HepG2 (cell line): ENCODE results near the gene CLASP1. TPM values are rescaled to one million over a fixed set of nuclear protein-coding genes. Genes with fewer than 3 reads are reported as not detected.
A peak's percentile ranks its signal among the peaks of the same experiment; 100 is the strongest.

Experiments used
- ARID2 ChIP-seq: sonication (generic); formaldehyde crosslinking; IDR thresholded peaks from 2 replicates; pipeline ENCODE4 v1.8.1; 2022; ENCODE audit warnings: mild to moderate bottlenecking, missing genetic modification reagents, borderline replicate concordance
- KLF6 ChIP-seq: IDR thresholded peaks from 2 replicates; pipeline ENCODE4 v1.8.0; 2016; ENCODE audit warnings: missing biosample characterization, missing genetic modification reagents
- NCOA2 ChIP-seq: sonication (generic); formaldehyde crosslinking; IDR thresholded peaks from 2 replicates; pipeline ENCODE4 v1.8.0; 2022; ENCODE audit warnings: inconsistent platforms
- PHF21A ChIP-seq: sonication (generic); formaldehyde crosslinking; IDR thresholded peaks from 2 replicates; pipeline ENCODE4 v1.5.0; 2020; ENCODE audit warnings: mild to moderate bottlenecking, missing genetic modification reagents
- RARG ChIP-seq: sonication (generic); formaldehyde crosslinking; IDR thresholded peaks from 2 replicates; pipeline ENCODE4 v1.4.0; 2020; ENCODE audit warnings: low read depth, mild to moderate bottlenecking, missing genetic modification reagents
- RBFOX2 ChIP-seq: fragments of 200-400 bp; formaldehyde crosslinking; IDR thresholded peaks from 2 replicates; pipeline ENCODE4 v1.6.1; 2017; ENCODE audit warnings: low read depth, mild to moderate bottlenecking, low read length
- ZFP91 ChIP-seq: sonication (generic); formaldehyde crosslinking; IDR thresholded peaks from 2 replicates; pipeline ENCODE4 v1.9.0; 2022; ENCODE audit warnings: missing genetic modification reagents, mild to moderate bottlenecking, borderline replicate concordance
- ZNF124 ChIP-seq: sonication (generic); formaldehyde crosslinking; IDR thresholded peaks from 2 replicates; pipeline ENCODE4 v1.4.0; 2020; ENCODE audit warnings: missing genetic modification reagents
- ZNF225 ChIP-seq: sonication (generic); formaldehyde crosslinking; IDR thresholded peaks from 2 replicates; pipeline ENCODE4 v1.4.0; 2020; ENCODE audit warnings: mild to moderate bottlenecking, missing genetic modification reagents
- ZNF260 ChIP-seq: sonication (generic); formaldehyde crosslinking; IDR thresholded peaks from 2 replicates; pipeline ENCODE4 v1.4.0; 2020; ENCODE audit warnings: missing genetic modification reagents, low read depth, mild to moderate bottlenecking, borderline replicate concordance
- ZNF446 ChIP-seq: sonication (generic); formaldehyde crosslinking; IDR thresholded peaks from 2 replicates; pipeline ENCODE4 v1.5.0; 2020; ENCODE audit warnings: mild to moderate bottlenecking, missing genetic modification reagents
- ZNF496 ChIP-seq: sonication (generic); formaldehyde crosslinking; IDR thresholded peaks from 2 replicates; pipeline ENCODE4 v1.8.1; 2023; ENCODE audit warnings: mild to moderate bottlenecking, moderate library complexity, missing genetic modification reagents; ENCODE audit not compliant: insufficient replicate concordance
- ZNF713 ChIP-seq: sonication (generic); formaldehyde crosslinking; IDR thresholded peaks from 2 replicates; pipeline ENCODE4 v1.4.0; 2020; ENCODE audit warnings: mild to moderate bottlenecking, missing genetic modification reagents
- polyA plus RNA-seq, 8 experiments: library from polyadenylated mRNA; depleted of rRNA in 3 of 8; stranded (reverse) in 7 of 8; unstranded in 1 of 8; fragments of >200 nt; fragmentation: Illumina TruSeq in 4 of 8; extraction: Trizol in 4 of 8; gene quantifications; 2 replicates each; pipeline versions ENCODE4 v1.2.1 to v1.2.3, GENCODE V29; 2011 to 2016; ENCODE audit warnings: low read depth in 4 of 8, missing spikeins in 1 of 8, mixed read lengths in 1 of 8; ENCODE audit not compliant: insufficient read depth in 1 of 8
- total RNA-seq, 5 experiments: library from RNA; depleted of rRNA; stranded (reverse); fragments of >200 nt; fragmentation: Illumina TruSeq; extraction: Trizol; gene quantifications; 2 replicates each; pipeline ENCODE4 v1.2.3, GENCODE V29; 2016; ENCODE audit warnings: low read depth in 1 of 5
- TF ChIP-seq, protein P1 (sequence below): sonication (generic); formaldehyde crosslinking; IDR thresholded peaks from 2 replicates; pipeline ENCODE4 v1.4.0; 2020; ENCODE audit warnings: low read depth, missing genetic modification reagents
- TF ChIP-seq, protein P2 (sequence below): sonication (generic); formaldehyde crosslinking; IDR thresholded peaks from 2 replicates; pipeline ENCODE4 v1.5.0; 2020; ENCODE audit warnings: mild to moderate bottlenecking, missing genetic modification reagents
- TF ChIP-seq, protein P3 (sequence below): sonication (generic); formaldehyde crosslinking; IDR thresholded peaks from 2 replicates; pipeline ENCODE4 v1.5.1; 2020; ENCODE audit warnings: missing genetic modification reagents, mild to moderate bottlenecking, borderline replicate concordance

Gene CLASP1
- total and polyA plus RNA-seq, 2 of the 13 experiments (the other 11 are each of a cell fraction or from before 2014, with no cell fraction given), result 11.7 to 47.9 TPM

GRCh38 chr2:121649596-121650314 lies 493 bp upstream of the CLASP1 start (continued):
- no peak for TF ChIP-seq ZNF260
- TF ChIP-seq ARID2 (CRISPR knock-in tag), result peak; percentile 90
- 0 out of 2 replicates have a peak, but pooled peaks have one; percentile 61 for TF ChIP-seq ZNF713 (CRISPR knock-in tag)
- TF ChIP-seq, protein P1, sequence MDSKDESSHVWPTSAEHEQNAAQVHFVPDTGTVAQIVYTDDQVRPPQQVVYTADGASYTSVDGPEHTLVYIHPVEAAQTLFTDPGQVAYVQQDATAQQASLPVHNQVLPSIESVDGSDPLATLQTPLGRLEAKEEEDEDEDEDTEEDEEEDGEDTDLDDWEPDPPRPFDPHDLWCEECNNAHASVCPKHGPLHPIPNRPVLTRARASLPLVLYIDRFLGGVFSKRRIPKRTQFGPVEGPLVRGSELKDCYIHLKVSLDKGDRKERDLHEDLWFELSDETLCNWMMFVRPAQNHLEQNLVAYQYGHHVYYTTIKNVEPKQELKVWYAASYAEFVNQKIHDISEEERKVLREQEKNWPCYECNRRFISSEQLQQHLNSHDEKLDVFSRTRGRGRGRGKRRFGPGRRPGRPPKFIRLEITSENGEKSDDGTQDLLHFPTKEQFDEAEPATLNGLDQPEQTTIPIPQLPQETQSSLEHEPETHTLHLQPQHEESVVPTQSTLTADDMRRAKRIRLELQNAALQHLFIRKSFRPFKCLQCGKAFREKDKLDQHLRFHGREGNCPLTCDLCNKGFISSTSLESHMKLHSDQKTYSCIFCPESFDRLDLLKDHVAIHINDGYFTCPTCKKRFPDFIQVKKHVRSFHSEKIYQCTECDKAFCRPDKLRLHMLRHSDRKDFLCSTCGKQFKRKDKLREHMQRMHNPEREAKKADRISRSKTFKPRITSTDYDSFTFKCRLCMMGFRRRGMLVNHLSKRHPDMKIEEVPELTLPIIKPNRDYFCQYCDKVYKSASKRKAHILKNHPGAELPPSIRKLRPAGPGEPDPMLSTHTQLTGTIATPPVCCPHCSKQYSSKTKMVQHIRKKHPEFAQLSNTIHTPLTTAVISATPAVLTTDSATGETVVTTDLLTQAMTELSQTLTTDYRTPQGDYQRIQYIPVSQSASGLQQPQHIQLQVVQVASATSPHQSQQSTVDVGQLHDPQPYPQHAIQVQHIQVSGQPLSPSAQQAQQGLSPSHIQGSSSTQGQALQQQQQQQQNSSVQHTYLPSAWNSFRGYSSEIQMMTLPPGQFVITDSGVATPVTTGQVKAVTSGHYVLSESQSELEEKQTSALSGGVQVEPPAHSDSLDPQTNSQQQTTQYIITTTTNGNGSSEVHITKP (CRISPR knock-in tag), result peak; percentile 72
- TF ChIP-seq ZNF124 (CRISPR knock-in tag), result peak; percentile 97
- no peak for TF ChIP-seq ZNF496 (CRISPR knock-in tag)
- TF ChIP-seq, protein P2, sequence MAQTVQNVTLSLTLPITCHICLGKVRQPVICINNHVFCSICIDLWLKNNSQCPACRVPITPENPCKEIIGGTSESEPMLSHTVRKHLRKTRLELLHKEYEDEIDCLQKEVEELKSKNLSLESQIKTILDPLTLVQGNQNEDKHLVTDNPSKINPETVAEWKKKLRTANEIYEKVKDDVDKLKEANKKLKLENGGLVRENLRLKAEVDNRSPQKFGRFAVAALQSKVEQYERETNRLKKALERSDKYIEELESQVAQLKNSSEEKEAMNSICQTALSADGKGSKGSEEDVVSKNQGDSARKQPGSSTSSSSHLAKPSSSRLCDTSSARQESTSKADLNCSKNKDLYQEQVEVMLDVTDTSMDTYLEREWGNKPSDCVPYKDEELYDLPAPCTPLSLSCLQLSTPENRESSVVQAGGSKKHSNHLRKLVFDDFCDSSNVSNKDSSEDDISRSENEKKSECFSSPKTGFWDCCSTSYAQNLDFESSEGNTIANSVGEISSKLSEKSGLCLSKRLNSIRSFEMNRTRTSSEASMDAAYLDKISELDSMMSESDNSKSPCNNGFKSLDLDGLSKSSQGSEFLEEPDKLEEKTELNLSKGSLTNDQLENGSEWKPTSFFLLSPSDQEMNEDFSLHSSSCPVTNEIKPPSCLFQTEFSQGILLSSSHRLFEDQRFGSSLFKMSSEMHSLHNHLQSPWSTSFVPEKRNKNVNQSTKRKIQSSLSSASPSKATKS (CRISPR knock-in tag), result peak; percentile 94
- peak; percentile 49; the same call in 1 of the 2 replicates for TF ChIP-seq RARG
- TF ChIP-seq ZNF225, result no peak; the same call in 1 of the 2 replicates
- peak; percentile 81 for TF ChIP-seq KLF6 (CRISPR knock-in tag)
- peak; percentile 82 for TF ChIP-seq ZFP91 (CRISPR knock-in tag)
- TF ChIP-seq PHF21A (CRISPR knock-in tag), result peak; percentile 90
- TF ChIP-seq ZNF446 (CRISPR knock-in tag), result peak; percentile 12
- peak; percentile 63 for TF ChIP-seq NCOA2 (CRISPR knock-in tag)
- peak; percentile 68 for TF ChIP-seq RBFOX2
- TF ChIP-seq, protein P3, sequence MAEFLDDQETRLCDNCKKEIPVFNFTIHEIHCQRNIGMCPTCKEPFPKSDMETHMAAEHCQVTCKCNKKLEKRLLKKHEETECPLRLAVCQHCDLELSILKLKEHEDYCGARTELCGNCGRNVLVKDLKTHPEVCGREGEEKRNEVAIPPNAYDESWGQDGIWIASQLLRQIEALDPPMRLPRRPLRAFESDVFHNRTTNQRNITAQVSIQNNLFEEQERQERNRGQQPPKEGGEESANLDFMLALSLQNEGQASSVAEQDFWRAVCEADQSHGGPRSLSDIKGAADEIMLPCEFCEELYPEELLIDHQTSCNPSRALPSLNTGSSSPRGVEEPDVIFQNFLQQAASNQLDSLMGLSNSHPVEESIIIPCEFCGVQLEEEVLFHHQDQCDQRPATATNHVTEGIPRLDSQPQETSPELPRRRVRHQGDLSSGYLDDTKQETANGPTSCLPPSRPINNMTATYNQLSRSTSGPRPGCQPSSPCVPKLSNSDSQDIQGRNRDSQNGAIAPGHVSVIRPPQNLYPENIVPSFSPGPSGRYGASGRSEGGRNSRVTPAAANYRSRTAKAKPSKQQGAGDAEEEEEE (CRISPR knock-in tag), result no peak
